ENCODE measurements around the gene RSPH10B2.
A peak's percentile ranks its signal among the peaks of the same experiment; 100 is the strongest.
"Not testable (repeated sequence)": the region's sequence is repeated elsewhere in the genome, so short reads cannot be mapped to it uniquely, and the experiment has no call there.

Gene RSPH10B2

GRCh38 chr7:6753964-6754363 lies at the start of gene RSPH10B2:
Gene RSPH10B2 (plus strand): TSS chr7:6754103. CDS start chr7:6757678, 3,575 bp downstream.
- not testable (repeated sequence) for DNase-seq (ENCODE audit: insufficient read length, low spot score); FAIRE-seq

GRCh38 chr7:6705959-6706665 lies 47.8 kb upstream of the RSPH10B2 start:
- peak; percentile 45 for DNase-seq (ENCODE audit: insufficient read length, low spot score)
- FAIRE-seq = peak; percentile 42

GRCh38 chr7:6706666-6707407 lies 47.1 kb upstream of the RSPH10B2 start, which contains the start of gene ZNF12:
Gene ZNF12 (minus strand): TSS chr7:6706947. CDS start chr7:6705173, 1,774 bp downstream.
- DNase-seq (ENCODE audit: insufficient read length, low spot score) (peak; percentile 100), FAIRE-seq (peak; percentile 93)

- no peak for DNase-seq (ENCODE audit: insufficient read length, low spot score)
- no peak for FAIRE-seq
Observed at GRCh38 chr7:6708304-6708703, 45.6 kb upstream of the RSPH10B2 start.

- no peak for DNase-seq (ENCODE audit: insufficient read length, low spot score)
- FAIRE-seq = peak; percentile 28
Observed at GRCh38 chr7:6709808-6710207, 44.1 kb upstream of the RSPH10B2 start.

- FAIRE-seq (no peak), DNase-seq (ENCODE audit: insufficient read length, low spot score) (no peak)
Observed at GRCh38 chr7:6714360-6714759, 39.5 kb upstream of the RSPH10B2 start.

- FAIRE-seq; DNase-seq (ENCODE audit: insufficient read length, low spot score): not testable (repeated sequence)
Observed at GRCh38 chr7:6715898-6716297, 38.0 kb upstream of the RSPH10B2 start.

GRCh38 chr7:6718124-6718523 lies 35.8 kb upstream of the RSPH10B2 start:
- no peak for FAIRE-seq
- DNase-seq (ENCODE audit: insufficient read length, low spot score) = no peak

GRCh38 chr7:6724351-6724750 lies 29.6 kb upstream of the RSPH10B2 start:
- not testable (repeated sequence) for DNase-seq (ENCODE audit: insufficient read length, low spot score); FAIRE-seq

GRCh38 chr7:6725003-6725402 lies 28.9 kb upstream of the RSPH10B2 start:
- DNase-seq (ENCODE audit: insufficient read length, low spot score) = no peak
- no peak for FAIRE-seq

- FAIRE-seq; DNase-seq (ENCODE audit: insufficient read length, low spot score): not testable (repeated sequence)
Observed at GRCh38 chr7:6726341-6726740, 27.6 kb upstream of the RSPH10B2 start.

GRCh38 chr7:6727663-6728062 lies 26.2 kb upstream of the RSPH10B2 start:
- no peak for DNase-seq (ENCODE audit: insufficient read length, low spot score)

GRCh38 chr7:6728893-6729491 lies 24.9 kb upstream of the RSPH10B2 start:
- not testable (repeated sequence) for DNase-seq (ENCODE audit: insufficient read length, low spot score); FAIRE-seq

More at GRCh38 chr7:6727663-6728062, 26.2 kb upstream of the RSPH10B2 start:
- no peak for FAIRE-seq

GRCh38 chr7:6729492-6730342 lies 24.2 kb upstream of the RSPH10B2 start:
- FAIRE-seq (peak; percentile 95), DNase-seq (ENCODE audit: insufficient read length, low spot score) (peak; percentile 99)

GRCh38 chr7:6730343-6730633 lies 23.6 kb upstream of the RSPH10B2 start:
- DNase-seq (ENCODE audit: insufficient read length, low spot score) (peak; percentile 34), FAIRE-seq (no peak)

- not testable (repeated sequence) for FAIRE-seq; DNase-seq (ENCODE audit: insufficient read length, low spot score)
Observed at GRCh38 chr7:6738415-6738814, 15.5 kb upstream of the RSPH10B2 start.

- not testable (repeated sequence) for DNase-seq (ENCODE audit: insufficient read length, low spot score); FAIRE-seq
Observed at GRCh38 chr7:6744410-6745100, 9.3 kb upstream of the RSPH10B2 start.

GRCh38 chr7:6749335-6749734 lies 4.6 kb upstream of the RSPH10B2 start:
- peak; percentile 20 for FAIRE-seq
- DNase-seq (ENCODE audit: insufficient read length, low spot score) = not testable (repeated sequence)

GRCh38 chr7:6750173-6750572 lies 3.7 kb upstream of the RSPH10B2 start:
- DNase-seq (ENCODE audit: insufficient read length, low spot score) = not testable (repeated sequence)
- FAIRE-seq = peak; percentile 57

GRCh38 chr7:6761186-6761585 lies 7.3 kb downstream of the RSPH10B2 start:
- FAIRE-seq; DNase-seq (ENCODE audit: insufficient read length, low spot score): not testable (repeated sequence)
